Trophoblast cell (in vitro differentiated cells and primary cell): ENCODE measurements around the gene RBBP5.
"Not testable (repeated sequence)": the region's sequence is repeated elsewhere in the genome, so short reads cannot be mapped to it uniquely, and the experiment has no call there.

Experiments
- DNase-seq, 2 donors: peaks; one replicate each; pipeline ENCODE4 v3.0.0-alpha.2; 2016
- H2AFZ ChIP-seq: 2 replicates; pipeline ENCODE4 v1.6.1; 2013; ENCODE audit warnings: low read length, moderate library complexity, mild to moderate bottlenecking; ENCODE audit not compliant: insufficient read depth, poor library complexity
- H2AK5ac ChIP-seq: 2 replicates; pipeline ENCODE4 v1.6.1; 2013; ENCODE audit warnings: mild to moderate bottlenecking, low read length
- H2BK120ac ChIP-seq: 2 replicates; pipeline ENCODE4 v1.6.1; 2013; ENCODE audit warnings: low read length, mild to moderate bottlenecking, moderate library complexity; ENCODE audit not compliant: insufficient read depth, poor library complexity
- H2BK12ac ChIP-seq: 2 replicates; pipeline ENCODE4 v1.6.1; 2013; ENCODE audit warnings: mild to moderate bottlenecking, low read length, moderate library complexity
- H2BK5ac ChIP-seq: 2 replicates; pipeline ENCODE4 v1.6.1; 2013; ENCODE audit warnings: low read length, low read depth, moderate library complexity, mild to moderate bottlenecking; ENCODE audit not compliant: poor library complexity
- H3K14ac ChIP-seq: 2 replicates; pipeline ENCODE4 v1.6.1; 2013; ENCODE audit warnings: mild to moderate bottlenecking, low read length
- H3K18ac ChIP-seq: 2 replicates; pipeline ENCODE4 v1.6.1; 2013; ENCODE audit warnings: mild to moderate bottlenecking, low read length
- H3K23ac ChIP-seq: 2 replicates; pipeline ENCODE4 v1.6.1; 2013; ENCODE audit warnings: low read length
- H3K27ac ChIP-seq: 2 replicates; pipeline ENCODE4 v1.5.1; 2013; ENCODE audit warnings: low read depth, mild to moderate bottlenecking, inconsistent platforms, low read length, moderate library complexity
- H3K27me3 ChIP-seq: 2 replicates; pipeline ENCODE4 v1.6.1; 2013; ENCODE audit warnings: inconsistent platforms, mild to moderate bottlenecking, low read length, moderate library complexity; ENCODE audit not compliant: insufficient read depth
- H3K36me3 ChIP-seq, 2 experiments: 1 replicate in 1 of 2; 2 replicates in 1 of 2; pipeline ENCODE4 v1.6.1; 2013; ENCODE audit warnings: low read length in 2 of 2, mild to moderate bottlenecking in 2 of 2, moderate library complexity in 1 of 2; ENCODE audit not compliant: insufficient read depth in 2 of 2, control insufficient read depth in 1 of 2
- H3K4ac ChIP-seq: 2 replicates; pipeline ENCODE4 v1.6.1; 2013; ENCODE audit warnings: low read depth, mild to moderate bottlenecking, low read length, moderate library complexity
- H3K4me1 ChIP-seq, 2 experiments: 1 replicate in 1 of 2; 2 replicates in 1 of 2; pipeline ENCODE4 v1.6.1; 2013; ENCODE audit warnings: low read length in 2 of 2, mild to moderate bottlenecking in 2 of 2, moderate library complexity in 1 of 2; ENCODE audit not compliant: insufficient read depth in 2 of 2, control insufficient read depth in 1 of 2
- H3K4me2 ChIP-seq: 2 replicates; pipeline ENCODE4 v1.6.1; 2013; ENCODE audit warnings: inconsistent platforms, mild to moderate bottlenecking, low read length, moderate library complexity
- H3K4me3 ChIP-seq: 2 replicates; pipeline ENCODE4 v1.5.1; 2013; ENCODE audit warnings: mild to moderate bottlenecking, low read depth, low read length, inconsistent platforms
- H3K79me1 ChIP-seq: one replicate; pipeline ENCODE4 v1.6.1; 2013; ENCODE audit warnings: low read length
- H3K79me2 ChIP-seq: 2 replicates; pipeline ENCODE4 v1.6.1; 2013; ENCODE audit warnings: low read length, mild to moderate bottlenecking; ENCODE audit not compliant: control insufficient read depth, insufficient read depth, poor library complexity
- H3K9ac ChIP-seq: 2 replicates; pipeline ENCODE4 v1.6.1; 2013; ENCODE audit warnings: mild to moderate bottlenecking, low read length
- H3K9me3 ChIP-seq: 2 replicates; pipeline ENCODE4 v1.6.1; 2013; ENCODE audit warnings: low read depth, mild to moderate bottlenecking, control low read depth, inconsistent platforms, low read length; ENCODE audit not compliant: insufficient read depth
- H4K12ac ChIP-seq: 2 replicates; pipeline ENCODE4 v1.6.1; 2013; ENCODE audit warnings: low read depth, mild to moderate bottlenecking, low read length, moderate library complexity
- H4K8ac ChIP-seq: 2 replicates; pipeline ENCODE4 v1.6.1; 2013; ENCODE audit warnings: low read depth, mild to moderate bottlenecking, low read length, moderate library complexity
- H4K91ac ChIP-seq: one replicate; pipeline ENCODE4 v1.6.1; 2013; ENCODE audit warnings: low read depth, mild to moderate bottlenecking, low read length, moderate library complexity
- WGBS: extraction: QIAGEN DNeasy Blood & Tissue Kit; methylation state at CpG from one replicate; pipeline ENCODE4 v1.1.7; 2013; ENCODE audit warnings: missing lambda C conversion rate; ENCODE audit not compliant: insufficient read length, insufficient coverage; ENCODE audit errors: extremely low coverage; 5-methylcytosine and 5-hydroxymethylcytosine counted together

RBBP5 gene

GRCh38 chr1:205155665-205156377 lies 34.0 kb upstream of the RBBP5 start:
- not testable (repeated sequence) for H2BK12ac ChIP-seq, H3K79me1 ChIP-seq, H3K4me3 ChIP-seq, H3K23ac ChIP-seq, H3K4ac ChIP-seq, H3K79me2 ChIP-seq, H3K9me3 ChIP-seq, H4K8ac ChIP-seq, H3K4me1 ChIP-seq, H3K18ac ChIP-seq, H3K4me2 ChIP-seq, H2BK5ac ChIP-seq, DNase-seq, H2AFZ ChIP-seq, H2AK5ac ChIP-seq, H3K9ac ChIP-seq, H3K27ac ChIP-seq, H4K91ac ChIP-seq, H4K12ac ChIP-seq, H3K27me3 ChIP-seq, H2BK120ac ChIP-seq, H3K14ac ChIP-seq
- WGBS: no CpG with 5 or more reads among the region's 3 CpGs
- H3K36me3 ChIP-seq: peaks cover 27 to 28% of the 10 kb centered on the region in 2 experiments

GRCh38 chr1:205152505-205152904 lies 30.7 kb upstream of the RBBP5 start:
- no peak overlapping the region for H2AFZ ChIP-seq
- no peak overlapping the region for H2AK5ac ChIP-seq
- H2BK12ac ChIP-seq: no peak overlapping the region
- DNase-seq: no peak
- H3K36me3 ChIP-seq: peaks cover 21 to 27% of the 10 kb centered on the region in 2 experiments
- H3K14ac ChIP-seq: no peak overlapping the region
- no peak overlapping the region for H2BK5ac ChIP-seq
- no peaks in the 10 kb centered on the region for H3K27me3 ChIP-seq
- H3K23ac ChIP-seq: no peak overlapping the region
- no peak overlapping the region for H4K8ac ChIP-seq
- peaks cover 7% of the 10 kb centered on the region for H3K9me3 ChIP-seq
- H3K79me2 ChIP-seq: no peaks in the 10 kb centered on the region
- H2BK120ac ChIP-seq: no peak overlapping the region
- no peak overlapping the region for H3K27ac ChIP-seq
- H3K79me1 ChIP-seq: no peaks in the 10 kb centered on the region
- H3K4me1 ChIP-seq: peaks cover 0 to under 1% of the 10 kb centered on the region in 2 experiments
- H3K18ac ChIP-seq: no peak overlapping the region
- no peak overlapping the region for H4K12ac ChIP-seq
- no peak overlapping the region for H3K4ac ChIP-seq
- H3K4me2 ChIP-seq: no peak overlapping the region
- H3K9ac ChIP-seq: no peak overlapping the region
- no peak overlapping the region for H4K91ac ChIP-seq
- no peak overlapping the region for H3K4me3 ChIP-seq
- WGBS: no CpG with 5 or more reads among the region's 4 CpGs

- H2AK5ac ChIP-seq: no peak overlapping the region
These were observed 29.1 kb upstream of the RBBP5 start for GRCh38 chr1:205150651-205151428.

GRCh38 chr1:205147191-205147835 lies 25.5 kb upstream of the RBBP5 start:
- Histone ChIP-seq H3K4ac (no peak overlapping the region), H4K91ac (no peak overlapping the region), H3K36me3 (peaks cover 3 to 11% of the 10 kb centered on the region in 2 experiments), H4K12ac (no peak overlapping the region), H3K23ac (no peak overlapping the region), H3K9ac (no peak overlapping the region), H3K4me1 (peaks cover 3 to 7% of the 10 kb centered on the region in 2 experiments), H3K18ac (no peak overlapping the region), H3K9me3 (no peaks in the 10 kb centered on the region), H2BK5ac (no peak overlapping the region), H2AK5ac (no peak overlapping the region), H3K79me1 (no peaks in the 10 kb centered on the region), H3K27ac (no peak overlapping the region), H2BK120ac (no peak overlapping the region), H2AFZ (no peak overlapping the region), H2BK12ac (no peak overlapping the region), H3K27me3 (no peaks in the 10 kb centered on the region), H4K8ac (no peak overlapping the region), H3K14ac (no peak overlapping the region), H3K4me3 (no peak overlapping the region), H3K4me2 (no peak overlapping the region), H3K79me2 (no peaks in the 10 kb centered on the region)
- no peak for DNase-seq
- WGBS: no CpG with 5 or more reads among the region's 6 CpGs

More at GRCh38 chr1:205150651-205151428, 29.1 kb upstream of the RBBP5 start:
- Histone ChIP-seq H2BK12ac (no peak overlapping the region), H3K27ac (no peak overlapping the region), H3K4me1 (peaks cover 0 to 2% of the 10 kb centered on the region in 2 experiments), H3K36me3 (peaks cover 11 to 19% of the 10 kb centered on the region in 2 experiments), H2BK120ac (no peak overlapping the region), H2BK5ac (no peak overlapping the region), H3K4me2 (no peak overlapping the region), H3K23ac (peak overlapping the region; percentile 81), H3K4me3 (no peak overlapping the region), H3K4ac (no peak overlapping the region), H2AFZ (no peak overlapping the region), H3K9me3 (peaks cover 2% of the 10 kb centered on the region), H3K79me1 (no peaks in the 10 kb centered on the region), H3K9ac (no peak overlapping the region), H4K91ac (no peak overlapping the region), H3K27me3 (no peaks in the 10 kb centered on the region), H3K14ac (no peak overlapping the region), H3K18ac (no peak overlapping the region), H4K8ac (no peak overlapping the region), H4K12ac (no peak overlapping the region), H3K79me2 (no peaks in the 10 kb centered on the region)
- WGBS: no CpG with 5 or more reads among the region's 5 CpGs
- DNase-seq: no peak
